H9 (cell line): ENCODE measurements around the gene NFYC. TPM values are rescaled to one million over a fixed set of nuclear protein-coding genes. Genes with fewer than 3 reads are reported as not detected.

Experiments
- DNase-seq: peaks from one replicate; pipeline ENCODE4 v3.0.0-alpha.2; 2017
- H2AFZ ChIP-seq: one replicate; pipeline ENCODE4 v1.6.1; 2013; ENCODE audit warnings: mild to moderate bottlenecking, low read length, control low read depth, moderate library complexity
- H2AK5ac ChIP-seq: 2 replicates; pipeline ENCODE4 v1.6.1; 2013; ENCODE audit warnings: low read length, control low read depth, mixed read lengths; ENCODE audit not compliant: insufficient read length
- H2BK120ac ChIP-seq: one replicate; pipeline ENCODE4 v1.6.1; 2013; ENCODE audit warnings: low read depth, mild to moderate bottlenecking, low read length, control low read depth, inconsistent platforms; ENCODE audit not compliant: poor library complexity, severe bottlenecking
- H2BK12ac ChIP-seq: 2 replicates; pipeline ENCODE4 v1.6.1; 2013; ENCODE audit warnings: low read length, control low read depth, mixed read lengths, low read depth; ENCODE audit not compliant: insufficient read length
- H2BK15ac ChIP-seq: 2 replicates; pipeline ENCODE4 v1.6.1; 2013; ENCODE audit warnings: low read depth, low read length, control low read depth
- H2BK20ac ChIP-seq: one replicate; pipeline ENCODE4 v1.6.1; 2013; ENCODE audit warnings: low read depth, mild to moderate bottlenecking, low read length, control low read depth, inconsistent platforms; ENCODE audit not compliant: poor library complexity, severe bottlenecking
- H2BK5ac ChIP-seq: 2 replicates; pipeline ENCODE4 v1.6.1; 2013; ENCODE audit warnings: low read length, control low read depth, mixed read lengths; ENCODE audit not compliant: insufficient read length
- H3K14ac ChIP-seq: 2 replicates; pipeline ENCODE4 v1.6.1; 2013; ENCODE audit warnings: low read length, control low read depth; ENCODE audit not compliant: insufficient read depth
- H3K18ac ChIP-seq: 2 replicates; pipeline ENCODE4 v1.6.1; 2013; ENCODE audit warnings: low read depth, mild to moderate bottlenecking, mixed read lengths, low read length, control low read depth; ENCODE audit not compliant: insufficient read length
- H3K23ac ChIP-seq: 2 replicates; pipeline ENCODE4 v1.6.1; 2013; ENCODE audit warnings: low read length, control low read depth, mixed read lengths, low read depth; ENCODE audit not compliant: insufficient read length
- H3K23me2 ChIP-seq: 2 replicates; pipeline ENCODE4 v1.6.1; 2013; ENCODE audit warnings: low read depth, mild to moderate bottlenecking, mixed read lengths, low read length, control low read depth; ENCODE audit not compliant: insufficient read length, poor library complexity, severe bottlenecking
- H3K27ac ChIP-seq: 2 replicates; pipeline ENCODE4 v1.5.1; 2013; ENCODE audit warnings: low read length, control low read depth, mixed read lengths, low read depth; ENCODE audit not compliant: insufficient read length
- H3K27me3 ChIP-seq: 2 replicates; pipeline ENCODE4 v1.6.1; 2013; ENCODE audit warnings: low read length, control low read depth, inconsistent platforms; ENCODE audit not compliant: insufficient read depth
- H3K4ac ChIP-seq: 2 replicates; pipeline ENCODE4 v1.6.1; 2013; ENCODE audit warnings: low read depth, mild to moderate bottlenecking, control low read depth, inconsistent platforms, low read length, moderate library complexity
- H3K4me1 ChIP-seq: 2 replicates; pipeline ENCODE4 v1.6.1; 2013; ENCODE audit warnings: low read length, control low read depth, inconsistent platforms; ENCODE audit not compliant: insufficient read depth
- H3K4me2 ChIP-seq: 2 replicates; pipeline ENCODE4 v1.6.1; 2013; ENCODE audit warnings: low read length, control low read depth, mixed read lengths; ENCODE audit not compliant: insufficient read length, insufficient read depth
- H3K56ac ChIP-seq: 2 replicates; pipeline ENCODE4 v1.6.1; 2013; ENCODE audit warnings: low read depth, mild to moderate bottlenecking, mixed read lengths, low read length, control low read depth; ENCODE audit not compliant: insufficient read length
- H3K79me1 ChIP-seq: 2 replicates; pipeline ENCODE4 v1.6.1; 2013; ENCODE audit warnings: low read depth, mild to moderate bottlenecking, moderate library complexity, low read length, control low read depth, inconsistent platforms; ENCODE audit not compliant: insufficient read depth, poor library complexity, severe bottlenecking
- H3K79me2 ChIP-seq: 2 replicates; pipeline ENCODE4 v1.6.1; 2013; ENCODE audit warnings: low read length, control low read depth, inconsistent platforms; ENCODE audit not compliant: insufficient read depth
- H3K9ac ChIP-seq: 2 replicates; pipeline ENCODE4 v1.6.1; 2013; ENCODE audit warnings: low read length, control low read depth, mixed read lengths; ENCODE audit not compliant: insufficient read length; ENCODE audit errors: extremely low read depth
- H3K9me3 ChIP-seq: one replicate; pipeline ENCODE4 v1.6.1; 2013; ENCODE audit warnings: low read depth, low read length, inconsistent platforms; ENCODE audit not compliant: control insufficient read depth
- H3T11ph ChIP-seq: one replicate; pipeline ENCODE4 v1.6.1; 2013; ENCODE audit warnings: mild to moderate bottlenecking, low read length, control low read depth, inconsistent platforms
- H4K20me1 ChIP-seq: one replicate; pipeline ENCODE4 v1.6.1; 2013; ENCODE audit not compliant: control insufficient read depth, insufficient read length, insufficient read depth
- H4K5ac ChIP-seq: 2 replicates; pipeline ENCODE4 v1.6.1; 2013; ENCODE audit warnings: low read depth, mild to moderate bottlenecking, mixed read lengths, low read length, control low read depth; ENCODE audit not compliant: insufficient read length
- H4K8ac ChIP-seq: replicated peaks from 2 replicates; pipeline ENCODE4 v1.6.1; 2013; ENCODE audit warnings: low read length, control low read depth, mixed read lengths, low read depth; ENCODE audit not compliant: insufficient read length
- H4K91ac ChIP-seq: 2 replicates; pipeline ENCODE4 v1.6.1; 2013; ENCODE audit warnings: low read depth, mild to moderate bottlenecking, moderate library complexity, mixed read lengths, low read length, control low read depth; ENCODE audit not compliant: insufficient read length
- H3K27ac Mint-ChIP-seq, 3 experiments: 2 replicates in 2 of 3; 3 replicates in 1 of 3; pipeline ENCODE4 v1.8.0; 2020 to 2021; ENCODE audit warnings: mixed read lengths in 3 of 3, mild to moderate bottlenecking in 1 of 3, moderate library complexity in 1 of 3
- H3K27me3 Mint-ChIP-seq: 2 replicates; pipeline ENCODE4 v1.8.0; 2021; ENCODE audit warnings: low read depth, mild to moderate bottlenecking, moderate library complexity, mixed read lengths
- H3K36me3 Mint-ChIP-seq, 3 experiments: 2 replicates in 2 of 3; 3 replicates in 1 of 3; pipeline ENCODE4 v1.8.0; 2020 to 2021; ENCODE audit warnings: low read depth in 3 of 3, mixed read lengths in 3 of 3; ENCODE audit not compliant: insufficient read depth in 1 of 3
- H3K4me1 Mint-ChIP-seq, 2 experiments: 2 replicates each; pipeline ENCODE4 v1.8.0; 2020; ENCODE audit warnings: mixed read lengths in 2 of 2
- H3K4me3 Mint-ChIP-seq, 2 experiments: 2 replicates in 1 of 2; 3 replicates in 1 of 2; pipeline ENCODE4 v1.8.0; 2020 to 2021; ENCODE audit warnings: mild to moderate bottlenecking in 2 of 2, mixed read lengths in 2 of 2, moderate library complexity in 1 of 2
- H3K9me3 Mint-ChIP-seq, 2 experiments: 2 replicates in 1 of 2; 3 replicates in 1 of 2; pipeline ENCODE4 v1.8.0; 2020; ENCODE audit warnings: mild to moderate bottlenecking in 2 of 2, mixed read lengths in 2 of 2, moderate library complexity in 1 of 2
- CTCF ChIP-seq: fragments of 200-600 bp; sonication (generic); conservative IDR thresholded peaks from 3 replicates; pipeline ENCODE4 v1.8.0; 2021; ENCODE audit warnings: antibody characterized with exemption, mild to moderate bottlenecking
- WGBS: extraction: QIAGEN DNeasy Blood & Tissue Kit; methylation state at CpG from one replicate; pipeline ENCODE4 v1.1.7; 2013; ENCODE audit warnings: missing lambda C conversion rate, low lambda C conversion rate, mixed read lengths; ENCODE audit not compliant: insufficient read length; ENCODE audit errors: extremely low coverage; 5-methylcytosine and 5-hydroxymethylcytosine counted together
- total RNA-seq: library from RNA; stranded (reverse); gene quantifications from 2 replicates; pipeline ENCODE4 v1.2.1, GENCODE V29; 2021

The NFYC gene
- total RNA-seq, 1 experiment from 2014 or later: 54.7 TPM

GRCh38 chr1:40787737-40788560 lies 96.4 kb downstream of the NFYC start:
- Histone ChIP-seq H2AFZ (no peak overlapping the region), H3K18ac (no peak overlapping the region), H2BK20ac (no peak overlapping the region), H4K5ac (no peak overlapping the region), H4K8ac (no peak overlapping the region), H2BK5ac (no peak overlapping the region), H3K23ac (no peak overlapping the region), H3T11ph (no peak overlapping the region), H4K91ac (no peak overlapping the region), H2BK12ac (no peak overlapping the region), H3K4me1 (no peaks in the 10 kb centered on the region), H3K23me2 (peaks cover 8% of the 10 kb centered on the region), H2BK120ac (no peak overlapping the region), H3K9me3 (no peaks in the 10 kb centered on the region), H3K4me2 (no peak overlapping the region), H3K27ac (no peak overlapping the region), H3K9ac (no peak overlapping the region), H3K27me3 (peaks cover 4% of the 10 kb centered on the region; the same call in 1 of the 2 replicates), H4K20me1 (no peaks in the 10 kb centered on the region), H3K4ac (no peak overlapping the region), H3K56ac (no peak overlapping the region), H2BK15ac (no peak overlapping the region), H3K79me1 (no peaks in the 10 kb centered on the region), H3K14ac (no peak overlapping the region), H2AK5ac (no peak overlapping the region), H3K79me2 (no peaks in the 10 kb centered on the region)
- Mint-ChIP-seq H3K27me3 (peaks cover 37% of the 10 kb centered on the region), H3K4me1 (peaks cover 7 to 15% of the 10 kb centered on the region in 2 experiments), H3K9me3 (no peaks in the 10 kb centered on the region), H3K4me3 (no peak overlapping the region), H3K36me3 (no peaks in the 10 kb centered on the region; a peak in 1 of 7 replicates), H3K27ac (0 out of 7 replicates have a peak overlapping the region, but pooled peaks of 1 of the 3 experiments have one; percentile 46)
- no peak for DNase-seq
- WGBS: no CpG with 5 or more reads among the region's 19 CpGs
- no peak for TF ChIP-seq CTCF
